ENCODE results near the gene DCLK1. TPM values are rescaled to one million over a fixed set of nuclear protein-coding genes. Genes with fewer than 3 reads are reported as not detected.

Gene DCLK1
- total and polyA plus RNA-seq, 2 experiments from 2014 or later, result 0.48 to 0.65 TPM

DNA sequence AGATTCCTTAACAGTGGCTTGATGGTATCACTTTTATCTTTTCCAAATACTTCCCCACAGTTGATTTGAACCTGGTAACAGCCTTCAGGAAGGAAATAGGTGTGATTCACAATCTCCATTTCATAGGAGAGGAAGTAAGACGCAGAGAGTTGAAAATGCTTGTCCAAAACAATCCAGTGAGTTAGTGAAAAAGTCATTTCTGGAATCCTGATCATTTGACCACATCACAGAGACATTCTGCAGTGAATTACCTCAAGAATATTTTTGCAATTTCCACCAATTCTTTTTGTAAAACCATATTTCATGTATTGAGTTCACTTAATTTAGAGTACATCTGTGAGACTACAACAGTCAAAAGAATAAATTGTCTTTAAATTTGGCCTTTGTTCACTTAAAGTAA lies 292.8 kb downstream of the DCLK1 start:
- Histone ChIP-seq H3K4me3 (no peak overlapping the region), H3K36me3 (ENCODE audit: low read depth) (no peaks in the 10 kb centered on the region), H3K4me1 (ENCODE audit: insufficient read depth) (peaks cover 25% of the 10 kb centered on the region), H3K27me3 (replicated peaks; ENCODE audit: insufficient read depth) (no peaks in the 10 kb centered on the region), H3K9me3 (ENCODE audit: low read depth) (no peaks in the 10 kb centered on the region), H3K9me2 (ENCODE audit: insufficient read depth) (no peaks in the 10 kb centered on the region), H4K20me1 (ENCODE audit: insufficient read depth) (no peaks in the 10 kb centered on the region), H3F3A (ENCODE audit: insufficient read depth) (peaks cover 8% of the 10 kb centered on the region), H3K79me2 (ENCODE audit: insufficient read depth) (no peaks in the 10 kb centered on the region), H3K9ac (no peak overlapping the region), H3K4me2 (ENCODE audit: unreplicated experiment) (peak overlapping the region; percentile 41), H3K27ac (peak overlapping the region; percentile 62), H2AFZ (peak overlapping the region; percentile 6; the same call in 1 of the 2 replicates)
- WGBS, 2 experiments (ENCODE audit: low coverage in 1 of 2, low lambda C conversion rate in 2 of 2, missing lambda C conversion rate in 2 of 2), result 7 to 12% methylated on average over 1 of the region's 1 CpG
- no peak for TF ChIP-seq EZH2 (IDR thresholded peaks at IDR 0.05; ENCODE audit: insufficient read depth, poor library complexity, severe bottlenecking)
- no peak for TF ChIP-seq EZH2phosphoT487 (IDR thresholded peaks at IDR 0.05; ENCODE audit: insufficient read depth, low read depth)
- peak; percentile 82 for DNase-seq
- in situ Hi-C loops (cut with MboI), result no loop called here

DNA sequence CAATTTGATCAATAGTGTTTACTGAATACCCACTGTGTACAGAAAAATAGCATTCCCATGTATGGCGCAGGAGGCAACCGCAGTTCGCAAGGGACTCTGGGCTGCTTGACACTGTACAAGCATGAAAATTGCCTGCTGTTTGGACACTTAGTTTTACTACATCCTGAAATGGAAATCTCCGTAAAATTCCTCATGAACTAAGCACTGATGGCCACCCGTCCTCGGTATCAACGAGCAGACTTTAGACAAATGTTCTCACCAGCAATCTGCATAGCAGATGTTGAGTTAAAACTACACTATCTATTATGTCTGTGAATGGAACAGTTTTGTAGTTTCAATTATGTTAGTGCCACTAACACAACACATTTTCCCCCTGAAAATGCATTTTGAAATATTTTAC lies 294.7 kb downstream of the DCLK1 start:
- no peaks in the 10 kb centered on the region for H3K9me3 ChIP-seq (ENCODE audit: low read depth)
- no peak overlapping the region for H3K4me2 ChIP-seq (ENCODE audit: unreplicated experiment)
- no peaks in the 10 kb centered on the region for H3K79me2 ChIP-seq (ENCODE audit: insufficient read depth)
- no peak overlapping the region for H3K4me3 ChIP-seq
- H3K9me2 ChIP-seq (ENCODE audit: insufficient read depth), result no peaks in the 10 kb centered on the region
- WGBS, 2 experiments (ENCODE audit: low coverage in 1 of 2, low lambda C conversion rate in 2 of 2, missing lambda C conversion rate in 2 of 2), result 47 to 59% methylated on average over 7 of the region's 7 CpGs
- peaks cover 8% of the 10 kb centered on the region for H3F3A ChIP-seq (ENCODE audit: insufficient read depth)
- no peaks in the 10 kb centered on the region for H3K36me3 ChIP-seq (ENCODE audit: low read depth)
- no peak overlapping the region for H3K27ac ChIP-seq
- H4K20me1 ChIP-seq (ENCODE audit: insufficient read depth), result no peaks in the 10 kb centered on the region
- no peak for DNase-seq
- H3K27me3 ChIP-seq (replicated peaks; ENCODE audit: insufficient read depth), result no peaks in the 10 kb centered on the region
- peak overlapping the region; percentile 50; the same call in 1 of the 2 replicates for H2AFZ ChIP-seq
- peaks cover 30% of the 10 kb centered on the region for H3K4me1 ChIP-seq (ENCODE audit: insufficient read depth)
- in situ Hi-C loops (cut with MboI), result no loop called here
- TF ChIP-seq EZH2phosphoT487 (IDR thresholded peaks at IDR 0.05; ENCODE audit: insufficient read depth, low read depth), result no peak
- TF ChIP-seq EZH2 (IDR thresholded peaks at IDR 0.05; ENCODE audit: insufficient read depth, poor library complexity, severe bottlenecking), result no peak
- H3K9ac ChIP-seq, result no peak overlapping the region

DNA sequence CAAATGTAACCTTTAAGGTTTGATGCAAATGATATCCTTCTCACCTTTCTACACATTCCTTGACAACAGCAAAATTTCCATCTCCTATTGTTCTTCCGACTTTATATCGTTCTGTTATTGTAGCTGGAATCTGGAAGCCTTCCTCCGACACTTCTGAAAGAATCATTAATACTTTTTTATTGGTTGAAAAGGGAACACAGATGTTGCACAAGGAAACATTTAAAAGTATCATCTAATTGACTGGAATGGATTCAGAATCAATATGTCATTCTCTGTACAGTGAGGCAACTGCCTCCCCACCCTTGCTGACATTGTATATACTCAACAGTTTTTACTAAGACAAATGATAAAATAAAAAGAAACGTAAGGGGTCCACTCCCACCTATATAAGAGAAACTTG lies 295.2 kb downstream of the DCLK1 start:
- Histone ChIP-seq H3K27ac (no peak overlapping the region), H4K20me1 (ENCODE audit: insufficient read depth) (no peaks in the 10 kb centered on the region), H3K9me3 (ENCODE audit: low read depth) (no peaks in the 10 kb centered on the region), H3K9me2 (ENCODE audit: insufficient read depth) (no peaks in the 10 kb centered on the region), H3K36me3 (ENCODE audit: low read depth) (no peaks in the 10 kb centered on the region), H2AFZ (0 out of 2 replicates have a peak overlapping the region, but pooled peaks have one; percentile 50), H3K4me2 (ENCODE audit: unreplicated experiment) (no peak overlapping the region), H3K4me3 (no peak overlapping the region), H3K4me1 (ENCODE audit: insufficient read depth) (peaks cover 30% of the 10 kb centered on the region), H3K27me3 (replicated peaks; ENCODE audit: insufficient read depth) (no peaks in the 10 kb centered on the region), H3K9ac (no peak overlapping the region), H3F3A (ENCODE audit: insufficient read depth) (peaks cover 8% of the 10 kb centered on the region), H3K79me2 (ENCODE audit: insufficient read depth) (no peaks in the 10 kb centered on the region)
- no peak for DNase-seq
- WGBS, 2 experiments (ENCODE audit: low coverage in 1 of 2, low lambda C conversion rate in 2 of 2, missing lambda C conversion rate in 2 of 2), result 34 to 35% methylated on average over 4 of the region's 4 CpGs
- no peak for TF ChIP-seq EZH2 (IDR thresholded peaks at IDR 0.05; ENCODE audit: insufficient read depth, poor library complexity, severe bottlenecking)
- in situ Hi-C loops (cut with MboI), result no loop called here

DNA sequence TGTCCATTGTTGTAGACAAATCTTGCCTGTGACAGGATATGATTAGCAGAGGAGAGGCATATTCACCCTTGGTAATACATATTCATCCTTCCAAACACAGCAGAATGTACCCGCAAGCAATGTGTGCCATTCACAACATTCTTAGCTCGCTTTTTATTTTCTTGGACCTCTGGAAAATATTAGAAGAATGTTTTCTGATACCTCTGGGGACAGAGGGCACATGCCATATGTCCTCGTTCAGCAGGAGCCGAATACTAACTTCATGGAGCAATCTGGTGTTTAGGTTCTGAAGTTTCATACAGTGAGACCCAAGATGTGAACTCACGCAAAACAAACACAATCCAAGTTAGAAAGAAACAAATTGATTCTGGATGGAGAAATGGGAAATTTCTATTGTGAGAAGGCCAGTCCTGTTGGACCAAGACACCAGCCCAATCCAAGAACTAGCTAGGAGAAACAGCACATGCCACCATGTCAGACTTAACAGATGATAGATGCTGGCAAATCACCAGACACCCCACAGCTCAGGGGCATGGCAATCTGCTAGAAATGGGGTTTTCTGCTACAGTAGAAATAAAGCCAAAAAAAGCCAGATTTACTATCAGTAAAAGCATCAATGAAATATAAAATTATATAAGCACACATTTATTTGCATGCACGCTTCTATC lies 297.4 kb downstream of the DCLK1 start:
- Histone ChIP-seq H3K27me3 (replicated peaks; ENCODE audit: insufficient read depth) (no peaks in the 10 kb centered on the region), H3K4me2 (ENCODE audit: unreplicated experiment) (no peak overlapping the region), H3K4me3 (no peak overlapping the region), H3K4me1 (ENCODE audit: insufficient read depth) (peaks cover 18% of the 10 kb centered on the region), H3K9ac (no peak overlapping the region), H4K20me1 (ENCODE audit: insufficient read depth) (no peaks in the 10 kb centered on the region), H3K9me2 (ENCODE audit: insufficient read depth) (no peaks in the 10 kb centered on the region), H3K36me3 (ENCODE audit: low read depth) (no peaks in the 10 kb centered on the region), H2AFZ (no peak overlapping the region), H3K27ac (no peak overlapping the region), H3K79me2 (ENCODE audit: insufficient read depth) (no peaks in the 10 kb centered on the region), H3F3A (ENCODE audit: insufficient read depth) (peaks cover 8% of the 10 kb centered on the region), H3K9me3 (ENCODE audit: low read depth) (no peaks in the 10 kb centered on the region)
- in situ Hi-C loops (cut with MboI), result no loop called here
- no peak for DNase-seq
- WGBS, 2 experiments (ENCODE audit: low coverage in 1 of 2, low lambda C conversion rate in 2 of 2, missing lambda C conversion rate in 2 of 2), result 87 to 91% methylated on average over 6 of the region's 6 CpGs
- TF ChIP-seq EZH2phosphoT487 (IDR thresholded peaks at IDR 0.05; ENCODE audit: insufficient read depth, low read depth) (no peak), EZH2 (IDR thresholded peaks at IDR 0.05; ENCODE audit: insufficient read depth, poor library complexity, severe bottlenecking) (no peak)
